AG04450 (cell line): Measurements from ENCODE around the gene TEX14. TPM values are rescaled to one million over a fixed set of nuclear protein-coding genes. Genes with fewer than 3 reads are reported as not detected.

Source experiments
- CTCF ChIA-PET: fragments of 300-600, 350-600 bp; formaldehyde crosslinking; extraction: SDS; loops from one replicate; lab custom pipeline; 2022; ENCODE audit warnings: antibody characterized with exemption, inconsistent platforms; lab: Charles Lee
- POLR2A ChIA-PET: fragments of 350-600 bp; formaldehyde crosslinking; extraction: SDS; loops from one replicate; lab custom pipeline; 2021; ENCODE audit warnings: antibody characterized with exemption, inconsistent platforms; lab: Yijun Ruan, JAX
- DNase-seq: peaks from one replicate; pipeline ENCODE4 v3.0.0-alpha.2; 2011; ENCODE audit warnings: low read depth, low spot score
- H3K27ac ChIP-seq: one replicate; pipeline ENCODE4 v1.5.1; 2012; ENCODE audit warnings: low read depth, low read length, control low read depth
- H3K27me3 ChIP-seq: one replicate; pipeline ENCODE4 v1.6.0; 2012; ENCODE audit warnings: low read length; ENCODE audit not compliant: control insufficient read depth, insufficient read depth
- H3K4me3 ChIP-seq: 2 replicates; pipeline ENCODE4 v1.5.1; 2011; ENCODE audit warnings: mild to moderate bottlenecking, low read depth, low read length, control low read depth
- H3K9me3 ChIP-seq: 2 replicates; pipeline ENCODE4 v1.5.1; 2012; ENCODE audit warnings: low read length; ENCODE audit not compliant: control insufficient read depth, insufficient read depth
- polyA plus RNA-seq: library from polyadenylated mRNA; depleted of rRNA; stranded (reverse); fragments of >200 nt; gene quantifications from 2 replicates; pipeline ENCODE4 v1.2.3, GENCODE V29; 2011
- TF ChIP-seq, protein P1 (sequence below): IDR thresholded peaks from 2 replicates; pipeline ENCODE4 v1.5.1; 2011; ENCODE audit warnings: low read depth, low read length, control low read depth, inconsistent platforms

The TEX14 gene
- polyA plus RNA-seq, 1 experiment = 0.09 TPM

DNA sequence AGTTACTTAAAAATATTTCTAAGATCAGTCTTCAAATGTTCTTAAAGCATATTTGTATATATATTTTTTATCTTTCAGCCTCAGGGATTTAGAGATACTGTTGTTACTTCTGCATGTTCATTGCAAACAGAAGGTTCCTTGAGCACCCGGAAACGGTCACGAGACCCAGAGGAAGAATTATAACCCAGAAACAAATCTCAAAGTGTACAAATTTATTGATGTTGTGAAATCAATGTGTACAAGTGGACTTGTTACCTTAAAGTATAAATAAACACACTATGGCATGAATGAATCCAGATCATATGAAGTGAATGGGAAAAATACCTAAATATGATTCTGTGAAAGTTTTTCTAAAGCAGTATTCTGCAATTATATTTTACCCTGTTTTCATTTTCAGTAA, 42.2 kb upstream of the TEX14 start:
- Histone ChIP-seq H3K4me3 (no peak overlapping the region), H3K27me3 (no peaks in the 10 kb centered on the region), H3K9me3 (no peaks in the 10 kb centered on the region), H3K27ac (no peak overlapping the region)
- TF ChIP-seq, protein P1, sequence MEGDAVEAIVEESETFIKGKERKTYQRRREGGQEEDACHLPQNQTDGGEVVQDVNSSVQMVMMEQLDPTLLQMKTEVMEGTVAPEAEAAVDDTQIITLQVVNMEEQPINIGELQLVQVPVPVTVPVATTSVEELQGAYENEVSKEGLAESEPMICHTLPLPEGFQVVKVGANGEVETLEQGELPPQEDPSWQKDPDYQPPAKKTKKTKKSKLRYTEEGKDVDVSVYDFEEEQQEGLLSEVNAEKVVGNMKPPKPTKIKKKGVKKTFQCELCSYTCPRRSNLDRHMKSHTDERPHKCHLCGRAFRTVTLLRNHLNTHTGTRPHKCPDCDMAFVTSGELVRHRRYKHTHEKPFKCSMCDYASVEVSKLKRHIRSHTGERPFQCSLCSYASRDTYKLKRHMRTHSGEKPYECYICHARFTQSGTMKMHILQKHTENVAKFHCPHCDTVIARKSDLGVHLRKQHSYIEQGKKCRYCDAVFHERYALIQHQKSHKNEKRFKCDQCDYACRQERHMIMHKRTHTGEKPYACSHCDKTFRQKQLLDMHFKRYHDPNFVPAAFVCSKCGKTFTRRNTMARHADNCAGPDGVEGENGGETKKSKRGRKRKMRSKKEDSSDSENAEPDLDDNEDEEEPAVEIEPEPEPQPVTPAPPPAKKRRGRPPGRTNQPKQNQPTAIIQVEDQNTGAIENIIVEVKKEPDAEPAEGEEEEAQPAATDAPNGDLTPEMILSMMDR = no peak
- ChIA-PET CTCF (interaction anchor here (0.7 kb wide), 1 partner anchor 486 kb away, joined by 3 read pairs; no protein-coding TSS in a partner anchor), POLR2A (no interaction called here)
- DNase-seq = no peak

DNA sequence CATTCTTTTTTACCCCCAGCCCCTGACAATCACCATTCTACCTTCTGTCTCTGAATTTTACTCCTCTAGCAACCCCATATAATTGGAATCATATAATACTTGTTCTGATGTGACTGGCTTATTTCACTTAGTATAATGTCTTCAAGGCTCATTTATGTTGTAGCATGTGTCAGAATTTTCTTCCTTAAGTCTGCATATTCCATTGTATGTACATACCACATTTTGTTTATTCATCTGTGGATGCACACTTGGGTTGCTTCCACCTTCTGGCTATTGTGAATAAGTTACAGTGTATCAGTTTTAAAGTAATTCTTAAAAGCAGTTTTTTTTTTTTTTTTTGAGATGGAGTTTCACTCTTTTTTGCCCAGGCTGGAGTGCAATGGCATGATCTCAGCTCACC, 39.1 kb upstream of the TEX14 start:
- no peaks in the 10 kb centered on the region for H3K27me3 ChIP-seq
- no peak overlapping the region for H3K27ac ChIP-seq
- ChIA-PET CTCF (interaction anchor here (0.6 kb wide), 2 partner anchors 72 to 257 kb away, joined by 3 to 4 read pairs; no protein-coding TSS in a partner anchor), POLR2A (no interaction called here)
- DNase-seq = no peak
- TF ChIP-seq, protein P1 = no peak
- H3K4me3 ChIP-seq = no peak overlapping the region
- no peaks in the 10 kb centered on the region for H3K9me3 ChIP-seq

DNA sequence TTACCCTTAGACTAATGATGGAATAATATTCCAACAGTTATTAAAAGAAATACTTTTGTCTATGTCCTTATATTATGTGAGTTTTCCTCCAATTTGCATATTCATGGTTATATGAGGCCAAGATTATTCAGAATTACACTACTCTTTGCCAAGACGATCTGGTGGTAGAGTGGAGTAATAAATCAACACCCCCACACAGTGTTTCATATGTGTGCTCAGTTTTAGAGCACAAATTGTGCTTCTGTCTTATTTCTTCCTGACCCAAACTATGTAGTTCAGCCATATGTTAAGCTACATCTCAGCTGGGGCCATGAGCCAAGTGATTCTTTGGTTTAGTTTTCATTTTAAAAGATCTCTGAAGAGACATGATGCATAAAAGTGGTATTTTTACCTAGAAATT, 37.0 kb upstream of the TEX14 start:
- DNase-seq = no peak
- no peak overlapping the region for H3K4me3 ChIP-seq
- H3K9me3 ChIP-seq = no peaks in the 10 kb centered on the region
- TF ChIP-seq, protein P1 = no peak
- no peak overlapping the region for H3K27ac ChIP-seq
- ChIA-PET POLR2A (no interaction called here), CTCF (no interaction called here)
- H3K27me3 ChIP-seq = no peaks in the 10 kb centered on the region

DNA sequence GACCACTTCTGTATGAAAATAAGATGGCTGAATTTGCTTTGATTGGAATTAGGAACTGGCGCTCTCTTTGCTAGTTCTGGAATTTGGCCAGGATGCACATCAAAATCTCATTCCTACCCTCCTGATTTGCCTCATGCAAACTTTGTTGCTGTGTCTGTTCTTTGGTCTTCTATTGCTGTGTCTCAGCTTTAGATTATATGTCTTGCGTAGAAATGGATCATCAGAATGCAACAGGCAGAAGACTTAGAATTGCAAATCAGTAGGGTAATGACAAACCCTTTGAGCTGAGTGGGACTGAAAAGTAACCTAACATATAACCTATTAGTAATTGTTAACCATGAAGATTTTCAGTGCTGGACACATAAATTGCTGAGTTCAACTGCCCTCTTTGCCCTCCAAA, 30.9 kb upstream of the TEX14 start:
- POLR2A ChIA-PET = no interaction called here
- Histone ChIP-seq H3K4me3 (no peak overlapping the region), H3K27me3 (no peaks in the 10 kb centered on the region), H3K9me3 (no peaks in the 10 kb centered on the region), H3K27ac (no peak overlapping the region)
- TF ChIP-seq, protein P1 = no peak
- CTCF ChIA-PET = interaction anchor here (1.5 kb wide), 1 partner anchor 12 kb away, joined by 4 read pairs; no protein-coding TSS in a partner anchor
- DNase-seq = no peak

DNA sequence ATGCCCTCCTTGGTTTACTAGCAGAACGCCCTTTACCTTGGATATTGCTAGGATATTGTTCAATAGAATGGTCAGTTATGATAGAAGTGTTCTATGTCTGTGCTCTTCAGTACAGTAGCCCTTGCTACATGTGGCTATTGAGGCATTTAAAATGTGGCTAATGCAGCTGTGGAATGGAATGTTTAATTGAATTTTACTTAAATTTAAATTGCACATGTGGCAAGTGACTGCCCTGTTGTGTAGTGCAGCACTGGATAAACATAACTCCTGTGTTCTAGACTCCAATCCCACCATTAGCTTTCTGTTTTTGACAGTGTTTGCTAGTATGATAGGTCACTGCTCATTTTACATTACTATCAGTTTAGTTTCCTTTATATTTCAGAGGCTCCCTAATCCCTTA, 30.4 kb upstream of the TEX14 start:
- H3K4me3 ChIP-seq = no peak overlapping the region
- no peaks in the 10 kb centered on the region for H3K27me3 ChIP-seq
- ChIA-PET POLR2A (no interaction called here), CTCF (interaction anchor here (0.6 to 1.5 kb wide), 2 partner anchors 11 to 472 kb away, joined by 3 to 4 read pairs; no protein-coding TSS in a partner anchor)
- TF ChIP-seq, protein P1 = no peak
- no peak overlapping the region for H3K27ac ChIP-seq
- no peak for DNase-seq
- H3K9me3 ChIP-seq = no peaks in the 10 kb centered on the region
